Neuronal stem cell (in vitro differentiated cells): ENCODE measurements around the gene TTC9C. TPM values are rescaled to one million over a fixed set of nuclear protein-coding genes. Genes with fewer than 3 reads are reported as not detected.

ENCODE experiments used
- DNase-seq: peaks from one replicate; pipeline ENCODE4 v3.0.0-alpha.2; 2013; ENCODE audit warnings: low spot score
- H2AFZ ChIP-seq: one replicate; pipeline ENCODE4 v1.6.1; 2013; ENCODE audit warnings: mild to moderate bottlenecking, low read length, inconsistent platforms
- H2AK5ac ChIP-seq: 2 replicates; pipeline ENCODE4 v1.6.1; 2013; ENCODE audit warnings: low read depth, mild to moderate bottlenecking, inconsistent platforms, low read length, moderate library complexity, mixed read lengths
- H2BK120ac ChIP-seq: 2 replicates; pipeline ENCODE4 v1.6.1; 2013; ENCODE audit warnings: low read depth, mild to moderate bottlenecking, inconsistent platforms, low read length, moderate library complexity, mixed read lengths
- H2BK12ac ChIP-seq: one replicate; pipeline ENCODE4 v1.6.1; 2013; ENCODE audit warnings: low read length, inconsistent platforms
- H2BK15ac ChIP-seq: 2 replicates; pipeline ENCODE4 v1.6.1; 2013; ENCODE audit warnings: mild to moderate bottlenecking, low read length, inconsistent platforms, mixed read lengths
- H2BK5ac ChIP-seq: one replicate; pipeline ENCODE4 v1.6.1; 2013; ENCODE audit warnings: inconsistent platforms, mild to moderate bottlenecking, low read length, moderate library complexity
- H3K14ac ChIP-seq: one replicate; pipeline ENCODE4 v1.6.1; 2013; ENCODE audit warnings: low read length, inconsistent platforms
- H3K18ac ChIP-seq: 2 replicates; pipeline ENCODE4 v1.6.1; 2013; ENCODE audit warnings: low read length, inconsistent platforms
- H3K23ac ChIP-seq: 2 replicates; pipeline ENCODE4 v1.6.1; 2013; ENCODE audit warnings: low read depth, mild to moderate bottlenecking, mixed read lengths, low read length, inconsistent platforms; ENCODE audit not compliant: poor library complexity
- H3K27ac ChIP-seq: replicated peaks from 3 replicates; pipeline ENCODE4 v1.5.1; 2013; ENCODE audit warnings: low read length, inconsistent platforms
- H3K27me3 ChIP-seq, 3 experiments: 2 replicates each; pipeline ENCODE4 v1.6.1; 2013; ENCODE audit warnings: low read length in 3 of 3, mild to moderate bottlenecking in 2 of 3, inconsistent platforms in 1 of 3, low read depth in 1 of 3, mixed read lengths in 1 of 3, moderate library complexity in 1 of 3; ENCODE audit not compliant: control insufficient read depth in 3 of 3, insufficient read depth in 3 of 3
- H3K36me3 ChIP-seq, 2 donors: replicated peaks in 1 of 2; 2 replicates each; pipeline ENCODE4 v1.6.1; 2013; ENCODE audit warnings: low read length in 2 of 2; ENCODE audit not compliant: control insufficient read depth in 2 of 2, insufficient read depth in 2 of 2
- H3K4ac ChIP-seq: 2 replicates; pipeline ENCODE4 v1.6.1; 2013; ENCODE audit warnings: inconsistent platforms, mild to moderate bottlenecking, low read length, moderate library complexity
- H3K4me1 ChIP-seq, 2 donors: 1 replicate in 1 of 2; 2 replicates in 1 of 2; pipeline ENCODE4 v1.6.1; 2013; ENCODE audit warnings: low read length in 2 of 2, low read depth in 1 of 2; ENCODE audit not compliant: control insufficient read depth in 2 of 2, insufficient read depth in 1 of 2
- H3K4me2 ChIP-seq: one replicate; pipeline ENCODE4 v1.6.1; 2013; ENCODE audit warnings: mild to moderate bottlenecking, low read length, inconsistent platforms; ENCODE audit not compliant: insufficient read depth, poor library complexity, severe bottlenecking
- H3K4me3 ChIP-seq, 2 donors: 2 replicates each; pipeline ENCODE4 v1.5.1; 2013; ENCODE audit warnings: low read length in 2 of 2, mild to moderate bottlenecking in 2 of 2, inconsistent platforms in 1 of 2, moderate library complexity in 1 of 2
- H3K79me1 ChIP-seq: one replicate; pipeline ENCODE4 v1.6.1; 2013; ENCODE audit warnings: low read depth, mild to moderate bottlenecking, inconsistent platforms, low read length, moderate library complexity
- H3K9ac ChIP-seq: one replicate; pipeline ENCODE4 v1.6.1; 2013; ENCODE audit warnings: mild to moderate bottlenecking, low read depth, low read length, inconsistent platforms; ENCODE audit not compliant: poor library complexity
- H3K9me3 ChIP-seq, 2 donors: replicated peaks in 1 of 2; 2 replicates each; pipeline versions ENCODE3 to v1.6.1; 2013; ENCODE audit warnings: low read length in 2 of 2, mild to moderate bottlenecking in 2 of 2, inconsistent platforms in 1 of 2, low read depth in 1 of 2, mixed read lengths in 1 of 2, moderate library complexity in 1 of 2; ENCODE audit not compliant: control insufficient read depth in 2 of 2, insufficient read depth in 1 of 2
- H4K8ac ChIP-seq: one replicate; pipeline ENCODE4 v1.6.1; 2013; ENCODE audit warnings: low read depth, mild to moderate bottlenecking, inconsistent platforms, low read length, moderate library complexity
- H4K91ac ChIP-seq: one replicate; pipeline ENCODE4 v1.6.1; 2013; ENCODE audit warnings: low read length, low read depth, mild to moderate bottlenecking, inconsistent platforms; ENCODE audit not compliant: poor library complexity
- WGBS, 2 donors: extraction: QIAGEN DNeasy Blood & Tissue Kit; methylation state at CpG; one replicate each; pipeline ENCODE4 v1.1.7; 2013; ENCODE audit warnings: missing lambda C conversion rate in 2 of 2, mixed read lengths in 1 of 2; ENCODE audit not compliant: insufficient read length in 2 of 2, insufficient replicate concordance in 1 of 2; ENCODE audit errors: extremely low coverage in 2 of 2; 5-methylcytosine and 5-hydroxymethylcytosine counted together
- polyA plus RNA-seq, 2 experiments: library from polyadenylated mRNA; stranded (reverse); fragments of 200-250 nt; gene quantifications; one replicate each; pipeline ENCODE4 v1.2.3, GENCODE V29; 2013

Gene TTC9C, protein sequence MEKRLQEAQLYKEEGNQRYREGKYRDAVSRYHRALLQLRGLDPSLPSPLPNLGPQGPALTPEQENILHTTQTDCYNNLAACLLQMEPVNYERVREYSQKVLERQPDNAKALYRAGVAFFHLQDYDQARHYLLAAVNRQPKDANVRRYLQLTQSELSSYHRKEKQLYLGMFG
- polyA plus RNA-seq (2013, experiment 1 of 2): 69.5 TPM
- polyA plus RNA-seq (2013, experiment 2 of 2): 75.5 TPM

DNA sequence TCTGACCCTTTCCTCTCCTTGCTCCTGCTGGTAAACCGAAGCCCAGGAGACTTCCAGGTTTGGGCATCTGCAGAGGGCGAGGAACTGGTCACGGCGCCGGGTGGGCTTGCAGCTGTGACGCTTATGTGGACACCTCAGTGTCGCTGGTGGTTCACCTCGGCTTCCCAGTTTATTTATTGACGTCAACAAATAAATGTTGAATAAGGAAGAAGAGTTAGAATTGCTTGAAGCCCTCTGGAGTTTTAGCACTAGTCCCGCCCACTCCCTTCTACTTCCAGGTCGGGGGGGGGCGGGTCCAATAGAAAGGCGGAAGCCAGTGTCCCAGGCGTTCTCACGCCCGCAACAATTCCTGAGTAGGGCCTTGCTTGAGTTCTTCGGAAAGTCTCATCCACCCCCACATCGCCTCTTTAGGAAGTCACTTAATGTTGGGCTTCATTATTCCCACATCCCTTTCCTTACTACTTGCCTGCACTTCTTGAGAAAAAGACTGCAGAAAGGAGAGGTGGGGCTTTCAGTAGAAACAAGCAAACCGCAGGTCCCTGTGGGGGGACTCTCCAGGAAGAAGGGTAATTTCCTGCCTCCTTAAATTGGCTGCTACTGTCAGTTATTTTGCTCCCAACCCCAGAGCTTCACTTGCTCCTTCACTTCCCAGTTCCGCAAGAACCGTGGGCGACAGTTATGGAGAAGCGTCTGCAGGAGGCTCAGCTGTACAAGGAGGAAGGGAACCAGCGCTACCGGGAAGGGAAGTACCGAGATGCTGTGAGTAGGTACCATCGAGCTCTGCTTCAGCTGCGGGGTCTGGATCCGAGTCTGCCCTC lies at the start of gene TTC9C:
Gene TTC9C, plus strand, starts transcription at position 316 of the 818 bp plus-strand sequence. Its CDS starts 363 bp downstream, at position 679.
- WGBS, 2 donors: no CpG with 5 or more reads among the region's 29 CpGs
- H3K14ac ChIP-seq: peak within 1 kb of the TSS; percentile 100

DNA sequence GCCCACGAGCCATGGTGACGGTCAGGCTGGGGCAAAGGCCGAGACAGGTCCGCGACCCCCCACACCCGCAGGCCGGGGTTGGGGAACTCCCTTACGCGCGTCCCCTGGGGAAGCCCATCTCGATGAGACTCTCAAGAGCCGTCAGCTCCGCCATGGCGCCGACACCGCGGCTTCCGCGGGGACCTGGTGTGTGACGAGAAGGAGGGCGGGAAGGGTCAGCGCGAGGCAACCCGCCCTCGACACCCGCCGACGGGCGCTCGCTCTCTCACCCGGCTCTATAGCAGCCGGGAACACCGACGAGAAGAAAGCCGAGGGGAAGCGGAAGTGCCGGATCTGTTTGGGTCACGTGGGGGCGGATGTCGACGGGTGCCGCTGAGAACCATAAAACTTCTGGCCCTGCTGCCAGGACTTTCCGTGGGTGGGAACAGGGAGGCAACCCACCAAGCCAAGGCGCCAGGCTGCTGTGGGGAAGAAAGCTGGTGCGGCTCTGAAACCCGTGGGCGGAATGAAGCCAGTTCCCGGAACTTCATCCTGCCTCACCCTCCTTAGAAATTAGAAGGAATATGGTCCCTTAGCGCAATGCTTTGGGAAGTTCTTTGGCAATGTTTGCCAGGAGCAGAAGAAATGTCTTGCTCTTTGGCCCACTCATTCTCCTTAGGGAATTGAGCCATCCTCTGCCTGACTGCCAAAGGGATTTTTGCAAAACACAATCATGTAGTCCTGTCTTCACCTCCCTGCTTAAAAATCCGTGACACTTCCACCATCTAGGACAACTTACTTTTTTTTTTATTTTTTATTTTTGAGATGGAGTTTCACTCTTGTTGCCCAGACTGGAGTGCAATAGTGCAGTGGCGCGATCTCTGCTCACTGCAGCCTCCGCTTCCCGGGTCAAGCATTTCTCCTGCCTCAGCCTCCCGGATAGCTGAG lies 49.3 kb upstream of the TTC9C start, which contains the start of gene UBXN1:
Gene UBXN1, minus strand, starts transcription at position 304 of the 927 bp plus-strand sequence. Its CDS starts 150 bp downstream, at position 154.
- H3K4me3 ChIP-seq: peak within 1 kb of the TSS; percentile 91 to 95
- H3K18ac ChIP-seq: peak within 1 kb of the TSS; percentile 91
- peak within 1 kb of the TSS; percentile 98 for H3K9ac ChIP-seq
- H2BK15ac ChIP-seq: no peak within 1 kb of the TSS
- H3K4me2 ChIP-seq: peak within 1 kb of the TSS; percentile 76
- peak; percentile 65 for DNase-seq
- H3K14ac ChIP-seq: no peak within 1 kb of the TSS
- H4K91ac ChIP-seq: no peak within 1 kb of the TSS
- H2BK5ac ChIP-seq: peak within 1 kb of the TSS; percentile 96
- H3K23ac ChIP-seq: peak within 1 kb of the TSS; percentile 74
- H2BK120ac ChIP-seq: no peak within 1 kb of the TSS
- H3K79me1 ChIP-seq: peaks cover 6% of the 10 kb centered on the region
- H3K4ac ChIP-seq: no peak within 1 kb of the TSS
- H3K27me3 ChIP-seq: no peaks in the 10 kb centered on the region
- H2AFZ ChIP-seq: peak within 1 kb of the TSS; percentile 96
- WGBS, 2 donors: no CpG with 5 or more reads among the region's 55 CpGs
- H2BK12ac ChIP-seq: no peak within 1 kb of the TSS
- peak within 1 kb of the TSS; percentile 42 for H3K27ac ChIP-seq
- peaks cover 4 to 11% of the 10 kb centered on the region in 2 donors for H3K4me1 ChIP-seq
- peaks cover 12 to 36% of the 10 kb centered on the region in 2 donors for H3K36me3 ChIP-seq
- H4K8ac ChIP-seq: peak within 1 kb of the TSS; percentile 93
- H3K9me3 ChIP-seq: no peaks in the 10 kb centered on the region
- peak within 1 kb of the TSS; percentile 94 for H2AK5ac ChIP-seq

More for the DNA sequence above, at the start of gene TTC9C:
- peak within 1 kb of the TSS; percentile 97 for H2BK12ac ChIP-seq
- peak within 1 kb of the TSS; percentile 100 for H3K9ac ChIP-seq
- H3K9me3 ChIP-seq: no peaks in the 10 kb centered on the region
- peaks cover 12 to 51% of the 10 kb centered on the region in 2 donors for H3K36me3 ChIP-seq
- H3K18ac ChIP-seq: peak within 1 kb of the TSS; percentile 100
- H2BK15ac ChIP-seq: no peak within 1 kb of the TSS
- no peak within 1 kb of the TSS for H2BK120ac ChIP-seq
- H3K4me3 ChIP-seq: peak within 1 kb of the TSS; percentile 92 to 96
- H3K27me3 ChIP-seq: no peaks in the 10 kb centered on the region
- peak within 1 kb of the TSS; percentile 99 for H3K4me2 ChIP-seq
- peak within 1 kb of the TSS; percentile 89 for H2BK5ac ChIP-seq
- H3K79me1 ChIP-seq: peaks cover 4% of the 10 kb centered on the region
- H4K91ac ChIP-seq: no peak within 1 kb of the TSS
- H4K8ac ChIP-seq: no peak within 1 kb of the TSS
- H2AK5ac ChIP-seq: peak within 1 kb of the TSS; percentile 85
- H2AFZ ChIP-seq: peak within 1 kb of the TSS; percentile 90
- H3K27ac ChIP-seq: peak within 1 kb of the TSS; percentile 100
- peaks cover 0 to 18% of the 10 kb centered on the region in 2 donors for H3K4me1 ChIP-seq
- H3K4ac ChIP-seq: no peak within 1 kb of the TSS
- H3K23ac ChIP-seq: peak within 1 kb of the TSS; percentile 97
- peak; percentile 75 for DNase-seq

DNA sequence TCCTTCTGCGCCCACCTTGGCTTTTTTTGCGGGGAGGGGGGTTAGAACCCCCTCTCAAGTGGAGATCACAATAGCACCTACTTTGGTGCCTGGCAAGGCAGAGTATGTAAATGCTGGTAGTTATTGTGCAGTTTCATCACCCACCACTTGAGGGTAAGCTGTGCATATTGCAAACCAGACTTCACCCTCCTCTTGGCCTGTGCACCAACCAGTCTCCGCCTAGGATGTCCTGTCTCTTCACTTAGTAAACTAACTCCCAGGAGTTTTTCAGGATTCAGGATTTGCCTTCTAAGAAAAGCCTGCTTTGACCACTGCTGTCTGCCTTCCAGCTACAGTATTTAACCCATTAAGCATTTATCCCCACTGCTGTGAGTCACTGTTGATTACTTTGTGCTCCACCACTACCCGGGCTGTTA lies 47.5 kb upstream of the TTC9C start:
- peaks cover 12 to 23% of the 10 kb centered on the region in 2 donors for H3K36me3 ChIP-seq
- DNase-seq: no peak
- H4K8ac ChIP-seq: no peak overlapping the region
- no peak overlapping the region for H2BK15ac ChIP-seq
- peak overlapping the region; percentile 82 for H2AFZ ChIP-seq
- no peaks in the 10 kb centered on the region for H3K9me3 ChIP-seq
- no peak overlapping the region for H2AK5ac ChIP-seq
- H2BK120ac ChIP-seq: no peak overlapping the region
- H3K79me1 ChIP-seq: peaks cover 6% of the 10 kb centered on the region
- no peaks in the 10 kb centered on the region for H3K27me3 ChIP-seq
- H2BK5ac ChIP-seq: no peak overlapping the region
- no peak overlapping the region for H4K91ac ChIP-seq
- H3K23ac ChIP-seq: no peak overlapping the region
- no peak overlapping the region for H3K27ac ChIP-seq
- no peak overlapping the region for H3K9ac ChIP-seq
- no peak overlapping the region for H3K4ac ChIP-seq
- H3K4me3 ChIP-seq: no peak overlapping the region
- H3K18ac ChIP-seq: no peak overlapping the region
- H2BK12ac ChIP-seq: no peak overlapping the region
- no peak overlapping the region for H3K14ac ChIP-seq
- H3K4me1 ChIP-seq: peaks cover 4 to 11% of the 10 kb centered on the region in 2 donors
- H3K4me2 ChIP-seq: no peak overlapping the region
- WGBS, 2 donors: no CpG with 5 or more reads among the region's 4 CpGs
